Measurements from ENCODE around the gene CASP12.

GRCh38 chr11:104908186-104908531, 9.9 kb upstream of the CASP12 start:
- TF ChIP-seq, protein P1, sequence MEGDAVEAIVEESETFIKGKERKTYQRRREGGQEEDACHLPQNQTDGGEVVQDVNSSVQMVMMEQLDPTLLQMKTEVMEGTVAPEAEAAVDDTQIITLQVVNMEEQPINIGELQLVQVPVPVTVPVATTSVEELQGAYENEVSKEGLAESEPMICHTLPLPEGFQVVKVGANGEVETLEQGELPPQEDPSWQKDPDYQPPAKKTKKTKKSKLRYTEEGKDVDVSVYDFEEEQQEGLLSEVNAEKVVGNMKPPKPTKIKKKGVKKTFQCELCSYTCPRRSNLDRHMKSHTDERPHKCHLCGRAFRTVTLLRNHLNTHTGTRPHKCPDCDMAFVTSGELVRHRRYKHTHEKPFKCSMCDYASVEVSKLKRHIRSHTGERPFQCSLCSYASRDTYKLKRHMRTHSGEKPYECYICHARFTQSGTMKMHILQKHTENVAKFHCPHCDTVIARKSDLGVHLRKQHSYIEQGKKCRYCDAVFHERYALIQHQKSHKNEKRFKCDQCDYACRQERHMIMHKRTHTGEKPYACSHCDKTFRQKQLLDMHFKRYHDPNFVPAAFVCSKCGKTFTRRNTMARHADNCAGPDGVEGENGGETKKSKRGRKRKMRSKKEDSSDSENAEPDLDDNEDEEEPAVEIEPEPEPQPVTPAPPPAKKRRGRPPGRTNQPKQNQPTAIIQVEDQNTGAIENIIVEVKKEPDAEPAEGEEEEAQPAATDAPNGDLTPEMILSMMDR (IDR thresholded peaks at IDR 0.05) = no peak
- no peak for TF ChIP-seq POLR2A (IDR thresholded peaks at IDR 0.05)
